PFSK-1 (cell line): Measurements from ENCODE around the gene KDM4C.

Source experiments
- FOXP2 ChIP-seq: optimal IDR thresholded peaks from 2 replicates; pipeline ENCODE3; 2011; ENCODE audit warnings: borderline replicate concordance, control low read depth, inconsistent platforms; ENCODE audit not compliant: insufficient read depth; ENCODE audit errors: extremely low read length, extremely low read depth
- POLR2AphosphoS5 ChIP-seq: IDR thresholded peaks from 2 replicates; pipeline ENCODE4 v1.6.1; 2012; ENCODE audit warnings: low read depth, mild to moderate bottlenecking, control low read depth, low read length, moderate library complexity
- REST ChIP-seq, 2 experiments: IDR thresholded peaks; 2 replicates each; pipeline versions ENCODE4 v1.6.1 to v1.8.0; 2011 to 2012; ENCODE audit warnings: low read depth in 2 of 2, low read length in 2 of 2, control low read depth in 1 of 2, inconsistent platforms in 1 of 2, mild to moderate bottlenecking in 1 of 2, moderate library complexity in 1 of 2; ENCODE audit not compliant: insufficient read depth in 1 of 2
- SIN3A ChIP-seq: IDR thresholded peaks from 2 replicates; pipeline ENCODE4 v1.6.1; 2012; ENCODE audit warnings: mild to moderate bottlenecking, low read length, moderate library complexity, borderline replicate concordance; ENCODE audit not compliant: insufficient read depth
- TAF1 ChIP-seq: IDR thresholded peaks from 2 replicates; pipeline ENCODE4 v1.6.1; 2012; ENCODE audit warnings: low read length, control low read depth, borderline replicate concordance; ENCODE audit not compliant: insufficient read depth

The KDM4C gene

GRCh38 chr9:7037176-7037575 is 279.4 kb downstream of the KDM4C start:
- TF ChIP-seq TAF1 (no peak), POLR2AphosphoS5 (no peak), FOXP2 (no peak), SIN3A (no peak), REST (IDR thresholded peaks at IDR 0.05; ENCODE audit: insufficient read depth in 1 of 2, low read depth in 2 of 2, low read length in 2 of 2) (no peak)

GRCh38 chr9:7042124-7042523 is 284.4 kb downstream of the KDM4C start:
- no peak for TF ChIP-seq FOXP2
- no peak for TF ChIP-seq REST (IDR thresholded peaks at IDR 0.05; ENCODE audit: insufficient read depth in 1 of 2, low read depth in 2 of 2, low read length in 2 of 2)
- TF ChIP-seq SIN3A: no peak
- TF ChIP-seq POLR2AphosphoS5: no peak
- no peak for TF ChIP-seq TAF1

- TF ChIP-seq REST (IDR thresholded peaks at IDR 0.05; ENCODE audit: insufficient read depth in 1 of 2, low read depth in 2 of 2, low read length in 2 of 2) (no peak), FOXP2 (no peak), TAF1 (no peak), SIN3A (no peak), POLR2AphosphoS5 (no peak)
Observed at GRCh38 chr9:7045361-7045760, 287.6 kb downstream of the KDM4C start.

GRCh38 chr9:7051711-7052110 is 293.9 kb downstream of the KDM4C start:
- TF ChIP-seq SIN3A: no peak
- TF ChIP-seq REST (IDR thresholded peaks at IDR 0.05; ENCODE audit: insufficient read depth in 1 of 2, low read depth in 2 of 2, low read length in 2 of 2): no peak
- no peak for TF ChIP-seq POLR2AphosphoS5
- no peak for TF ChIP-seq TAF1
- no peak for TF ChIP-seq FOXP2

GRCh38 chr9:7053903-7054302 is 296.1 kb downstream of the KDM4C start:
- no peak for TF ChIP-seq FOXP2
- no peak for TF ChIP-seq POLR2AphosphoS5
- no peak for TF ChIP-seq SIN3A
- no peak for TF ChIP-seq TAF1
- no peak for TF ChIP-seq REST (IDR thresholded peaks at IDR 0.05; ENCODE audit: insufficient read depth in 1 of 2, low read depth in 2 of 2, low read length in 2 of 2)
